ENCODE results near the gene BCO1. TPM values are rescaled to one million over a fixed set of nuclear protein-coding genes. Genes with fewer than 3 reads are reported as not detected.
A peak's percentile ranks its signal among the peaks of the same experiment; 100 is the strongest.

BCO1 gene
- polyA plus RNA-seq, 4 donors = 1.4 to 31.1 (median 17.8) TPM

GRCh38 chr16:81207076-81207475, 31.4 kb upstream of the BCO1 start:
- Histone ChIP-seq H3K36me3 (ENCODE audit: control insufficient read depth in 3 of 3, insufficient read depth in 2 of 3, low read depth in 1 of 3, low read length in 3 of 3) (no peaks in the 10 kb centered on the region), H3K4me3 (ENCODE audit: low read depth in 1 of 3, low read length in 3 of 3) (no peak overlapping the region), H3K27ac (ENCODE audit: low read depth in 1 of 3, low read length in 2 of 3) (no peak overlapping the region), H3K27me3 (ENCODE audit: control insufficient read depth in 3 of 3, insufficient read depth in 3 of 3, low read length in 3 of 3) (peaks cover 0 to 3% (median 0%) of the 10 kb centered on the region in 3 donors), H3K4me1 (ENCODE audit: control insufficient read depth in 3 of 3, insufficient read depth in 2 of 3, low read depth in 1 of 3, low read length in 2 of 3) (no peaks in the 10 kb centered on the region), H3K9me3 (ENCODE audit: control insufficient read depth in 2 of 2, insufficient read depth in 1 of 2, low read depth in 1 of 2, low read length in 1 of 2) (no peaks in the 10 kb centered on the region)
- FAIRE-seq (no peak), DNase-seq (no peak)
- 54 to 72% (median 57%) methylated on average over 6 of the region's 6 CpGs for WGBS, 3 donors

- Histone ChIP-seq H3K4me3 (ENCODE audit: low read depth in 1 of 3, low read length in 3 of 3) (no peak overlapping the region), H3K27me3 (ENCODE audit: control insufficient read depth in 3 of 3, insufficient read depth in 3 of 3, low read length in 3 of 3) (peaks cover 0 to 12% (median 0%) of the 10 kb centered on the region in 3 donors), H3K4me1 (ENCODE audit: control insufficient read depth in 3 of 3, insufficient read depth in 2 of 3, low read depth in 1 of 3, low read length in 2 of 3) (no peaks in the 10 kb centered on the region), H3K36me3 (ENCODE audit: control insufficient read depth in 3 of 3, insufficient read depth in 2 of 3, low read depth in 1 of 3, low read length in 3 of 3) (no peaks in the 10 kb centered on the region), H3K27ac (ENCODE audit: low read depth in 1 of 3, low read length in 2 of 3) (no peak overlapping the region), H3K9me3 (ENCODE audit: control insufficient read depth in 2 of 2, insufficient read depth in 1 of 2, low read depth in 1 of 2, low read length in 1 of 2) (no peaks in the 10 kb centered on the region)
- DNase-seq (no peak), FAIRE-seq (no peak)
- WGBS, 3 donors = 41 to 43% (median 42%) methylated on average over 3 of the region's 3 CpGs
Measured at GRCh38 chr16:81210807-81211206, 27.7 kb upstream of the BCO1 start.

GRCh38 chr16:81212830-81213465, 25.5 kb upstream of the BCO1 start:
- no peak for FAIRE-seq
- Histone ChIP-seq H3K27ac (ENCODE audit: low read depth in 1 of 3, low read length in 2 of 3) (no peak overlapping the region), H3K36me3 (ENCODE audit: control insufficient read depth in 3 of 3, insufficient read depth in 2 of 3, low read depth in 1 of 3, low read length in 3 of 3) (no peaks in the 10 kb centered on the region), H3K9me3 (ENCODE audit: control insufficient read depth in 2 of 2, insufficient read depth in 1 of 2, low read depth in 1 of 2, low read length in 1 of 2) (no peaks in the 10 kb centered on the region), H3K4me1 (ENCODE audit: control insufficient read depth in 3 of 3, insufficient read depth in 2 of 3, low read depth in 1 of 3, low read length in 2 of 3) (no peaks in the 10 kb centered on the region), H3K4me3 (ENCODE audit: low read depth in 1 of 3, low read length in 3 of 3) (no peak overlapping the region), H3K27me3 (ENCODE audit: control insufficient read depth in 3 of 3, insufficient read depth in 3 of 3, low read length in 3 of 3) (peaks cover 0 to 9% (median 0%) of the 10 kb centered on the region in 3 donors)
- WGBS, 3 donors = 65 to 79% (median 69%) methylated on average over 11 of the region's 11 CpGs
- no peak for DNase-seq

GRCh38 chr16:81214745-81215166, 23.7 kb upstream of the BCO1 start:
- Histone ChIP-seq H3K9me3 (ENCODE audit: control insufficient read depth in 2 of 2, insufficient read depth in 1 of 2, low read depth in 1 of 2, low read length in 1 of 2) (no peaks in the 10 kb centered on the region), H3K27me3 (ENCODE audit: control insufficient read depth in 3 of 3, insufficient read depth in 3 of 3, low read length in 3 of 3) (peaks cover 0 to 12% (median 0%) of the 10 kb centered on the region in 3 donors), H3K4me3 (ENCODE audit: low read depth in 1 of 3, low read length in 3 of 3) (no peak overlapping the region), H3K4me1 (ENCODE audit: control insufficient read depth in 3 of 3, insufficient read depth in 2 of 3, low read depth in 1 of 3, low read length in 2 of 3) (no peaks in the 10 kb centered on the region), H3K36me3 (ENCODE audit: control insufficient read depth in 3 of 3, insufficient read depth in 2 of 3, low read depth in 1 of 3, low read length in 3 of 3) (no peaks in the 10 kb centered on the region), H3K27ac (ENCODE audit: low read depth in 1 of 3, low read length in 2 of 3) (no peak overlapping the region)
- WGBS, 3 donors = 30 to 45% (median 38%) methylated on average over 15 of the region's 15 CpGs
- DNase-seq (peak; percentile 46 to 56), FAIRE-seq (no peak)

- FAIRE-seq = no peak
- H3K27me3 ChIP-seq (ENCODE audit: control insufficient read depth in 3 of 3, insufficient read depth in 3 of 3, low read length in 3 of 3) = peaks cover 0 to 14% (median 0%) of the 10 kb centered on the region in 3 donors
- no peak overlapping the region for H3K27ac ChIP-seq (ENCODE audit: low read depth in 1 of 3, low read length in 2 of 3)
- no peaks in the 10 kb centered on the region for H3K4me1 ChIP-seq (ENCODE audit: control insufficient read depth in 3 of 3, insufficient read depth in 2 of 3, low read depth in 1 of 3, low read length in 2 of 3)
- 87 to 96% (median 90%) methylated on average over 13 to 16 of the region's 16 CpGs for WGBS, 3 donors
- H3K36me3 ChIP-seq (ENCODE audit: control insufficient read depth in 3 of 3, insufficient read depth in 2 of 3, low read depth in 1 of 3, low read length in 3 of 3) = no peaks in the 10 kb centered on the region
- no peak overlapping the region for H3K4me3 ChIP-seq (ENCODE audit: low read depth in 1 of 3, low read length in 3 of 3)
- no peak for DNase-seq
- no peaks in the 10 kb centered on the region for H3K9me3 ChIP-seq (ENCODE audit: control insufficient read depth in 2 of 2, insufficient read depth in 1 of 2, low read depth in 1 of 2, low read length in 1 of 2)
Measured at GRCh38 chr16:81216114-81216513, 22.4 kb upstream of the BCO1 start.

- no peak overlapping the region for H3K27ac ChIP-seq (ENCODE audit: low read depth in 1 of 3, low read length in 2 of 3)
- H3K27me3 ChIP-seq (ENCODE audit: control insufficient read depth in 3 of 3, insufficient read depth in 3 of 3, low read length in 3 of 3) = peaks cover 0 to 14% (median 0%) of the 10 kb centered on the region in 3 donors
- no peak for FAIRE-seq
- H3K9me3 ChIP-seq (ENCODE audit: control insufficient read depth in 2 of 2, insufficient read depth in 1 of 2, low read depth in 1 of 2, low read length in 1 of 2) = no peaks in the 10 kb centered on the region
- no peak for DNase-seq
- WGBS, 3 donors = 79 to 90% (median 87%) methylated on average over 2 of the region's 2 CpGs
- no peaks in the 10 kb centered on the region for H3K36me3 ChIP-seq (ENCODE audit: control insufficient read depth in 3 of 3, insufficient read depth in 2 of 3, low read depth in 1 of 3, low read length in 3 of 3)
- H3K4me3 ChIP-seq (ENCODE audit: low read depth in 1 of 3, low read length in 3 of 3) = no peak overlapping the region
- H3K4me1 ChIP-seq (ENCODE audit: control insufficient read depth in 3 of 3, insufficient read depth in 2 of 3, low read depth in 1 of 3, low read length in 2 of 3) = no peaks in the 10 kb centered on the region
Measured at GRCh38 chr16:81216706-81217105, 21.8 kb upstream of the BCO1 start.

GRCh38 chr16:81219151-81219550, 19.3 kb upstream of the BCO1 start:
- FAIRE-seq (no peak), DNase-seq (no peak)
- Histone ChIP-seq H3K36me3 (ENCODE audit: control insufficient read depth in 3 of 3, insufficient read depth in 2 of 3, low read depth in 1 of 3, low read length in 3 of 3) (no peaks in the 10 kb centered on the region), H3K4me3 (ENCODE audit: low read depth in 1 of 3, low read length in 3 of 3) (no peak overlapping the region), H3K27me3 (ENCODE audit: control insufficient read depth in 3 of 3, insufficient read depth in 3 of 3, low read length in 3 of 3) (peaks cover 0 to 5% (median 0%) of the 10 kb centered on the region in 3 donors), H3K4me1 (ENCODE audit: control insufficient read depth in 3 of 3, insufficient read depth in 2 of 3, low read depth in 1 of 3, low read length in 2 of 3) (peaks cover 0 to 15% (median 0%) of the 10 kb centered on the region in 3 donors), H3K27ac (ENCODE audit: low read depth in 1 of 3, low read length in 2 of 3) (no peak overlapping the region), H3K9me3 (ENCODE audit: control insufficient read depth in 2 of 2, insufficient read depth in 1 of 2, low read depth in 1 of 2, low read length in 1 of 2) (no peaks in the 10 kb centered on the region)
- WGBS, 3 donors = 79 to 83% (median 83%) methylated on average over 9 of the region's 9 CpGs

GRCh38 chr16:81220349-81220748, 18.1 kb upstream of the BCO1 start:
- H3K4me1 ChIP-seq (ENCODE audit: control insufficient read depth in 3 of 3, insufficient read depth in 2 of 3, low read depth in 1 of 3, low read length in 2 of 3) = peaks cover 0 to 25% (median 0%) of the 10 kb centered on the region in 3 donors
- 19 to 55% (median 31%) methylated on average over 9 of the region's 9 CpGs for whole genome bisulfite sequencing, 3 donors
- H3K9me3 ChIP-seq (ENCODE audit: control insufficient read depth in 2 of 2, insufficient read depth in 1 of 2, low read depth in 1 of 2, low read length in 1 of 2) = no peaks in the 10 kb centered on the region
- H3K4me3 ChIP-seq (ENCODE audit: low read depth in 1 of 3, low read length in 3 of 3) = no peak overlapping the region
- FAIRE-seq (no peak), DNase-seq (peak in 1 of 2 donors; percentile 32)
- no peak overlapping the region for H3K27ac ChIP-seq (ENCODE audit: low read depth in 1 of 3, low read length in 2 of 3)
- H3K36me3 ChIP-seq (ENCODE audit: control insufficient read depth in 3 of 3, insufficient read depth in 2 of 3, low read depth in 1 of 3, low read length in 3 of 3) = no peaks in the 10 kb centered on the region
- H3K27me3 ChIP-seq (ENCODE audit: control insufficient read depth in 3 of 3, insufficient read depth in 3 of 3, low read length in 3 of 3) = peaks cover 0 to 5% (median 0%) of the 10 kb centered on the region in 3 donors

- no peak overlapping the region for H3K4me3 ChIP-seq (ENCODE audit: low read depth in 1 of 3, low read length in 3 of 3)
- no peaks in the 10 kb centered on the region for H3K9me3 ChIP-seq (ENCODE audit: control insufficient read depth in 2 of 2, insufficient read depth in 1 of 2, low read depth in 1 of 2, low read length in 1 of 2)
- H3K4me1 ChIP-seq (ENCODE audit: control insufficient read depth in 3 of 3, insufficient read depth in 2 of 3, low read depth in 1 of 3, low read length in 2 of 3) = peaks cover 0 to 25% (median 0%) of the 10 kb centered on the region in 3 donors
- FAIRE-seq (no peak), DNase-seq (no peak)
- no peak overlapping the region for H3K27ac ChIP-seq (ENCODE audit: low read depth in 1 of 3, low read length in 2 of 3)
- WGBS, 3 donors = 76 to 85% (median 77%) methylated on average over 6 of the region's 6 CpGs
- peaks cover 0 to 5% (median 0%) of the 10 kb centered on the region in 3 donors for H3K27me3 ChIP-seq (ENCODE audit: control insufficient read depth in 3 of 3, insufficient read depth in 3 of 3, low read length in 3 of 3)
- no peaks in the 10 kb centered on the region for H3K36me3 ChIP-seq (ENCODE audit: control insufficient read depth in 3 of 3, insufficient read depth in 2 of 3, low read depth in 1 of 3, low read length in 3 of 3)
Measured at GRCh38 chr16:81221731-81222130, 16.8 kb upstream of the BCO1 start.
